GM21619 (cell line): ENCODE results near the gene TCF25.
"Not testable (repeated sequence)": the region's sequence is repeated elsewhere in the genome, so short reads cannot be mapped to it uniquely, and the experiment has no call there.

Experiments used
- ATAC-seq: cut with Tn5 transposase; IDR thresholded peaks from one replicate; pipeline ENCODE4 v1.9.1; 2021; ENCODE audit not compliant: unreplicated experiment

TCF25 gene

DNA sequence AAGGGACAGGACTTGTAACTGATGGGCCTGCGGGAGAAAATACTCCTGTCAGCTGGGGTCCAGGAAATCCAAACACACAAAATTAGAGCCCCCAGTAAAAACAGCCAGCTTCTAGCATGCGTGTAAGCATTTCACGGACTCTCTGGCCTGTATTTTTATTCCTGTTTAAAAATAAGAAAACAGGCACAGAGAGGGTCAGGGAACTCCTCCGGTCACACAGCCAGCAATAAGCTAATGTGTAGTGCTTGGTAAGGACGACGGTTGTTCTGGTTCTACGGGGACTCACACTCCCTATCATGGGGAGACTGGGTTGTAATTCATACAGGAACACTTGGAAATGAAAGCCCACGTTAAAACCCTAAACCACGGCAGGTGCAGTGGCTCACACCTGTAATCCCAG, 1.5 kb upstream of the TCF25 start:
- no peak for ATAC-seq

DNA sequence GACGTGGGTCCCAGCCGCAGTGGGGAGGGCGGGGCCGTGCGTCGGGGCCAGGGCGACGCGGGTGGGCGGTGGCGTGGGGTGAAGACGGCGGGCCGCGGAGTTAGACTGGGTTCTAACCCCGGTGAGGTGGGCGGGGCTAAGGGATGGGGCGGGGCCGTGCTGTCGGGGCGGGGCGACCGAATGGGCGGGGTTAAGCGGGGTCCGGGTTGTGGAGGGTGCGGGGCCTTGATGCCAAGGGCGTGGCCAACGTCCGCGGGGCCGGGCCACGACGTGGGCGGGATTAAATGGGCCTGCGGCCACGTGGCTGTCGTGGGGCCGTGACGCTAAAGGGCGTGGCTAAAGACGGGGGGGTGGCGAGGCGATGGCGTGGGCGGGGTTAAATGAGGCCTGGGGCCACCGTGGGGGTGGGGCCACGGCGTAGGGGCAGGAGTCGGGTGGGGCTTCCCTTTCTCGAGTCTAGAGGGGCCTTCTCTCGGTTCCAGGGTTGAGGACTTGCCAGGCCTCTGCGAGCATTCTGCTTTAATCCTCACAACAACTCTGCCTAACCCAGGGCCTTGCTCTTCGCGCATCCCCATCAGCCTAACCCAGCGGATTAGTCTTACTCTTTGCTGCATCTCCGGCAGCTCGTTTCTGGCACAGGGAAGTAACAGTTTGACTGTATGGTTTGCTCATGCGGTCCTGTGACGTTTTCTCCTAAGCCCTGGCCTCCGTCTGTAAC, 739 bp downstream of the TCF25 start:
- ATAC-seq, result peak; percentile 61

DNA sequence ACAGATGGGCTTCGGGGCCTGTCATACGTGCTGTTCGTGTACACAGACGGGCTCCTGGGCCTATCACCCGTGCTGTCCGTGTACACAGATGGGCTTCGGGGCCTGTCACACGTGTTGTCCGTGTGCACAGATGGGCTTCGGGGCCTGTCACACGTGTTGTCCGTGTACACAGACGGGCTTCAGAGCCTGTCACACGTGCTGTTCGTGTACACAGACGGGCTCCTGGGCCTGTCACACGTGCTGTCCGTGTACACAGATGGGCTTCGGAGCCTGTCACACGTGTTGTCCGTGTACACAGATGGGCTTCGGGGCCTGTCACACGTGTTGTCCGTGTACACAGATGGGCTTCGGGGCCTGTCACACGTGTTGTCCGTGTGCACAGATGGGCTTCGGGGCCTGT, 5.7 kb downstream of the TCF25 start:
- not testable (repeated sequence) for ATAC-seq

DNA sequence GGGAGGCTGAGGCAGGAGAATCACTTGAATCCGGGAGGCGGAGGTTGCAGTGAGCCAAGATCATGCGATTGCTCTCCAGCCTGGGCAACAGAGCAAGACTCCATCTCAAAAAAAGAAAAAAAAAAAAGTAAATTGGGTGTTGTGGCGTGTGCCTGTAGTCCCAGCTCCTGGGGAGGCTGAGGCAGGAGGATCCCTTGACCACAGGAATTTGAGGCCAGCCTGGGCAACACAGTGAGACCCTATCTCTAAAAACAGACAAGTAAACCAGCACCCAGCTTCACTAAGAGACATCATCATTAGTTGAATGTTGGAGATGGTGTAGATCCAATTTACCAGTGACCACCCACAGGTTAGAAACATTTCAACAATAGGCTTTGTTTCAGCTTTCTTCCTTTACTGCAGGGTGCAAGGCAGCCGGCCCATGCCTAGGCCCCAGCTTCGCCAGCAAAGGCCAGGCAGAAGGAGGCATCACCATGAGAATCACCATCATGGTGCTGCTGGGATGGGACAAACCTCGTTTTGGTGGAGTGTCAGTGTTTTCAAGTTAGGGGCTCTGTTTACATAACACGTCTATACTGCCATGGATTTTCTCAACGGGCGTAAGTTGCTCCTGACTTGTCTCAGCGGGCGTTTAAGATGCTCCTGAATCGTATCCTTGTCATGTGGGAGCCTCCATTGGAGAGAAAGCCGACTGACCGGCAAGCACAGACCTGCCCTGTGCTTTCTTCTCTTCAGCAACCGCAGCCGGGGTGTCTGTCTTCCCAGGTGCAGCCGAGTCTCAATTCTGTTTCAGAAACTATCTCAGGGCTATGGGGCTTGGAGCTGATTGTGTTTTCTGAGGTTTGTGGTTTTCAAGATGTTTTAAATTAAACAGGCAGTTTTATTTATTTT, 7.3 kb downstream of the TCF25 start:
- no peak for ATAC-seq

DNA sequence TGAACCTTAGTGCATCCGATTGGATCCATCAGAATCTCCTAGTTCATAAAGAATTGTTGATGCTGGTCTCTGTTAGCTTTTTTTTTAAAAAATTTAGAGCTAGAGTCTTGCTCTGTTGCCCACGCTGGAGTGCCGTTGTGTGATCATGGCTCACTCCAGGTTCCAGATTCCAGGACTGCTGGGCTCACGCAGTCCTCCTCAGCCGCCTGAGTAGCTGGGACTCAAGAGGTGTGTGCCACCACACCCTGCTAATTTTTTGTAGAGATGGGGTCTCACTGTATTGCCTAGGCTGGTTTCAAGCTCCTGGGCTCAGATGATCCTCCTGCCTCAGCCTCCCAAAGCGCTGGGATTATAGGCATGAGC, 8.0 kb downstream of the TCF25 start:
- ATAC-seq, result no peak

DNA sequence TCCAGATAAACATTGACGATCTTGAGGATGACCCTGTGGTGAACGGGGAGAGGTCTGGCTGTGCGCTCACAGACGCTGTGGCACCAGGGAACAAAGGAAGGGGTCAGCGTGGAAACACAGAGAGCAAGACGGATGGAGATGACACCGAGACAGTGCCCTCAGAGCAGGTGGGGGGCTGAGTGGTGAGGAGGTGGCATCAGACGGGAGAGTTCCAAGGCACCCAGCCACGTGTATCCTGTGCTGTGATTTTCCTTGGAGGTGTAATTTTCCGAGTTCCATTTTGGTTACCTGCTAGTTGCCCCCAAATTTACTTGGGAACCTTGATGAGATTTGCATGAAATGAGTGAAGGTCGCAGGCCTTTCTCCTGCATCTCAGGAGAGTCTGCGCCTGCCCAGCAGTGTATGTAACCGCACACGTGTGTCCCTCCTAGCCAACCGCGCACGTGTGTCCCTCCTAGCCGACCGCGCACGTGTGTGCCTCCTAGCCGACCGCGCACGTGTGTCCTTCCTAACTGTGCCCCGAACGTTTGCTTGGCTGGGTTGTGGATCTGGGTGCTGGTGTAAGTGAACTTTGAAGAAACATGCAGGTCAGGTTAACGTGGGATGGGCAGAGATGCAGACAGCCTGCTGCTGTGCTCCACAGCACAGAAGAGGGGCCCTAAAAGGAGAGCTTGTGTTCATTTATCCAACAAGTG, 10.1 kb downstream of the TCF25 start:
- no peak for ATAC-seq

DNA sequence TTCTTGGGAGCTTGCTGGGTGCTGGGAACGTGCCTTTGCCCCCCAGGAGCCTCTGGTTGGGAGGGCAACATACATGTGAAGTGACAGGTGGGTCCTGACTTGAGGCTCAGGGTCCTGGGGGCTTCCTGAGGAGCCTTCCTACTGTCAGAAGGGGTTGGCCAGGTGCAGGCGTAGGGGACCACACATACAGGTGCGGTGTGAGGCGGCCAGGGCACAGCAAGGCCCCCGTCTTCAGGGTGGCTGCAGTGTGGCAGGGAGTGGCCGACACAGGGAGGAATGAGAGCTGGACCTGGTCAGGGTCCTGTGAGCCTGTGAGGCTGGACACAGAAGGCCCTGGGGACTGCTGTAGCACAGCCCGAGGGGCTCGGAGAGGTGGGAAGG, 10.6 kb downstream of the TCF25 start:
- no peak for ATAC-seq

DNA sequence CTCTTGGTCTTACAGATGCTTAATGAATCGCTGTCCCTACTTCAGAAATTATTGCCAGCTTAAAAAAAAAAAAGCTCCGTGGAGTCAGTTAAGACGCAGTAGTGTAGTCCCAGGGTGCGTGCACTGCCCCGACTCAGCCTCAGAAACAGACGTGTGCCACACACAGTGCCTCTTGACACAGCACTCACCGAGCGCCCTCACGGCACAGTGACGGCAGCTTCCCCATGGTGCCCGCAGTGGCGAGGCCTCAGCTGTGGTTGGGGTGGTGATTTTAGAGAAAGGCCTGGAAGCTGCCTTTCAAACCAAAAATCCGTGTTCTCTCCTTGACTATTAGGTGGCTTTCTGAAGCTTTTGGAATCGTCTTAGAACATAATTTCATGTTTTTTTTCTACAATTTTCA, 13.9 kb downstream of the TCF25 start:
- no peak for ATAC-seq

DNA sequence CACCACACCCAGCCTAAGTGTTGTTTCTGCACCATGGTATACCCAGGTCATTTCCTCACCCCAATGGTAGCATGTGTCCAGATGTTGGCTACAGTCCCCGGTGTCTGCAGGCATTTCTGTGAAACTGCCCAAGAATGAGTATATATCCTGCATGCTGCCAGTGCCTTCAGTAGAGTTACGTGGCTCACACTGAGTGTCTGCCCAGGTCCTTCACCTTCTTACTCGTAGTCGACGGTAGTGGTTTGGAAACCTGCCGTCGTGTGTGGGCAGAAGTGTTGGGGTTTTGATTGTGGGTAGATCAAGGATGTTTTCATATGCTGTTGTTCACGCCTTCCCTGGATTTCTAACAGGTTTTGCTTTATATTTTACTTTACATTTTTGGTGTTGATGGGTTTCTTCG, 16.8 kb downstream of the TCF25 start:
- ATAC-seq, result no peak

DNA sequence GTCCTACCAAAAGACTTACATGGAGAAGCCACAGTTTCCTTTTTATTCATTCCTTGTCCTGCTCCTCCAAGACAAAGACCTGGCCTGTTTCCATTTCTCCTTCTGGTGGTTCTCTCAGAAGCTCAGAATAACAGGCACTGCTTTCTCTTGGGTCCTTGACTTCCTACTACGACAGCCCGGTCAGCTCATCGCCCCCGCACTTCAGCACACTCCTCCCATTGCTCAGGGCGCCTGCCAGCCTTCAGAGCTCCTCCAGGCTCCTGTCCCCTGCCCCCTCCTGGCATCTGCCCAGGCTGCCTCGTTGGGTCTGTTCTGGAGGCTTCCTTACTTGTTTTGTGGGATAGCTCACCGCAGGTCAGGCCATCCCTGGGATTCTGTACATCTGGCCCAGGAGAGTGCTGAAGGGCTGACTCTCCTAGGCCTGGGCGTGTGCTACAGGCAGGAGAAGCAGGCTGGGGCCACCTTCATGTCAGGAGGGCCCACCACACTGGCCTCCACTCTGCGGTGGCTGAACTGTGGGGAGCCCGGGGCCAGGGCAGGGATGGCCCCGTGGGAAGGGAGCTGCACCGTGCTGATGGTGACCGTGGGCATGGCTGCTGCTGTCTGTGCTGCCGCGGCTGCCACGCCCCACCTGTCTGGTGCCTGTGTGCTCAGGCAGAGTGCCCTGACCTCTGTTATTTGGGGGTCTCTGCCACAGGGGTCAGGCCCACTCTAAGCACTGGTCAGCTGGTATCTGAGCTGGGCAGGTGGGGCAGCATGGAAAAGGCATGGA, 17.7 kb downstream of the TCF25 start:
- ATAC-seq, result no peak

DNA sequence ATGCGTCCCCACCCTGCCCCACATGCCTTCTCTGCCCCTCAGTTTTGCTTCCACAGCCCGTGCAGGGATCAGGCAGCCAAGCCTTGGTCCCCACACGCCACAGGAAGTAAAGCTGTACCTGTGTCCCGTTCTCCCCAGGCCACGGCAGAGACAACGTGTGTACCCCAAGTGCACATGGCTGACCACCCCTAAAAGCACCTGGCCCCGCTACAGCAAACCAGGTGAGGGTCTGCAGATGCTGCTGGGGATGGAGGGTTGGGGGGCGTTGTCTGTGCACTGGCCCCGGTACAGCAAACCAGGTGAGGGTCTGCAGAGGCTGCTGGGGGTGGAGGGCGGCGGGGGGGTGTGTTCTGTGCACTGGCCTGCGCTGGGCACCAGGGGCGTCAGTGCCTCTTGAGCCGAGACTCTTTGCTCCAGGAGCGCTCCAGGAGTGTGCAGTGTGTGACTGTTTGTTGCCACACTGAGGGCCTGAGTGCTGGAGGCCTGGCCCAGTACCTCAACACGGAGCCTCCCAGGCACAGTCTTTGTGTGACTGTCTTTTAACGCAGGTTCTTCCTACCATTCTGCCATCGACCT, 18.8 kb downstream of the TCF25 start:
- ATAC-seq, result no peak

DNA sequence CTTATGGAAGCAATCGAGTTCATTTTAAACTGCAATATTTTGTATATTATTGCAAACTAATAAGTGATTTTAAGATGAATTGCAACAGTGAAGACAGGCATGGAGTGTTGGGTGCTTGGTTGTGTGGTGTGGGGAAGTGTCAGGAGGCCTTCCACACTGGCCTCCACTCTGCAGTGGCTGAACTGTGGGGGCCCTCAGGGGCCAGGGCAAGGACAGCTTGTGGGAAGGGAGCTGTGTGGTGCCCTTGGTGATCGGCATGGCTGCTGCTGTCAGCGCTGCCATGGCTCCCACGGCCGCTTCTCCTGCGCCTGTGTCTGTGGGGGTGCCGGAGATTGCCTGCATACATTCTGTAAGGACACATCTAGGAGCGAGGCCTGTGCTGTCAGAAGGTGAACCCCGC, 19.2 kb downstream of the TCF25 start:
- no peak for ATAC-seq

DNA sequence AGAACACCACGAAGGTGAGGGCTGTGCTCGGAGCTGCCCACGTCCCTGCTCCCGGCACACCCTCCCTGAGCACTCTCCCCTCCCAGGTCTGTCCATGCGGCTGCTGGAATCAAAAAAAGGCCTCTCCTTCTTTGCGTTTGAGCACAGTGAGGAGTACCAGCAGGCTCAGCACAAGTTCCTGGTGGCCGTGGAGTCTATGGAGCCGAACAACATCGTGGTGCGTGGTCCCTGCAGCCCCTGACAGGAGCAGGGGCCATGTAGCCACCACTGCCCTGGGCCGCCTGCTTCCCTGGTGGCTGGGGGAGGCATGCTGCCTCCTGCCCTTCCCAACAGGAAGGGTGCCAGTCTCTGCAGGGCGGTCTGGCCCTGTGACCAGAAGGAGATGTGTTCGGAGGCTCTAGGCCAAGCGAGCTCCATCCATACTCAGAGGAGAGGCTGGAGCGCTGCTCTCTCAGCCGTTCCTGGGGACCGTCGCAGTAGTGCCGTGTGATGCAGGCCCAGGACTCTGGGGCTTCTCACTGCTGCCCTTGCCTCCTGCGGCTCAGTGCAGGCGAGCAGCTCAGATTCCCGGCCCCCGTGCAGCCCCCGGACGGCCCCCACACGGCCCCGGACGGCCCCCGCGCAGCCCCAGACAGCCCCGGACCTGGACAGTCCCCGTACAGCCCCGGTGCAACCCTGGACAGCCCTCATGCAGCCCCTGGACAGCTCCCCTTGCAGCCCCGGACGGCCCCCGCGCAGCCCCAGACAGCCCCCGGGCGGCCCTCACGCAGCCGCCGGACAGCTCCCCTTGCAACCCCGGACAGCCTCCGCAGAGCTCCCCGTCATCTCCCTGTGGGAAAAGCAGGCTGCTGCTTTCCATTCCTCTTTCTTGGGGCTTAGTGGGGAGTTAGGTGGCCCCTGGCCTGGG, 20.5 kb downstream of the TCF25 start:
- ATAC-seq, result no peak

DNA sequence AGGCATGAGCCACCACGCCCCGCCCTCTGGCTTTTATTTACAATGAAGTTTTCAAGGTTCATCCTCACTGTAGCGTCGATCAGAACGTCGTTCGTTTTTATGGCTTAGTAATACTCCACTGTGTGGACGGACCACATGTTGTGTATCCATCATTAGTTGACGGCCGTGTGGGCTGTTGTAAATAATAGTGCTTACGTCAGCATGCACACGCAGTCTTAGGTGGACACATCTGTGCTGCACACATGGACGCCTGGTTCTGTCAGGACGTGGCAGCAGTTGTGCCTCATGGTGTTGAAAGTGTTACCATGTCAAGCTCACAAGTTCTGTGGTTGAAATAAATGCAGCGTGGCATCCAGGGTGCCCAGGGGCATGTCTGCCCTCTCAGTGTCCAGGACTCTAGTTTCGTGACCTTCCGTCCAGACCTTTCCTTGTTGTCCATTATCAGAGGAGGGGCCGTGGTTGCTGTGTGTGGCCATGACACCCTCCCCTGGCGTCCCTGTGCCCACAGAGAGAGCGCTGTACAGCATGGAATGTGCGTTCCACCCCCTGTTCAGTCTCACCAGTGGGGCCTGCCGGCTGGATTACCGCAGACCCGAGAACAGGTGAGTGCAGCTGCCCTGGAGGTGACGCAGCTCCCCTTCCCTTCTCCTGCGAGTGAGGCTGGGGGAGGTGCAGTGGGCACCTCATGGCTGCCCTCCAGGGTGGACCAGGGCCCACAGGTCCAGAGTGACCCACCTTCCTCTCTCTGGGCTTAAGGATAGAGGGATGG, 22.3 kb downstream of the TCF25 start:
- no peak for ATAC-seq

DNA sequence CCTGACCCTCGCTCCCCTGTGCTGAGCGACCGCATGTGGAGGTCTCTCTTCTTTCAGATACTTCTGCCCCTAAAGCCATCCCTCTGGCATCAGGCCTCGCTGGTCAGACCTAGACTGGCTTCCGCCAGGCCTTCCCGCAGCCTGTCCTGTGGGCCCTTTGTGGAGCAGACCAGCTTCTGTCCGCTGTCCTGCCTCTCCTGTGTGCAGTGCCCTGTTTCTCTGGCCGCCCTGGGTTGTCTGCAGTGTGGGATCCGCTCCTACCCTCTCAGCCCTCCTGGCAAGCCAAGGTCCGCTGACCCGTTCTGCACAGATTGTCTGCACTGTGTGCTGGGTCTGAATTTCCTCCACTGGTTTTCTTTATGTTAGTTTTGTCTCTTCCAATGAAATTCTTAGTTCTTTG, 23.8 kb downstream of the TCF25 start:
- ATAC-seq, result no peak

DNA sequence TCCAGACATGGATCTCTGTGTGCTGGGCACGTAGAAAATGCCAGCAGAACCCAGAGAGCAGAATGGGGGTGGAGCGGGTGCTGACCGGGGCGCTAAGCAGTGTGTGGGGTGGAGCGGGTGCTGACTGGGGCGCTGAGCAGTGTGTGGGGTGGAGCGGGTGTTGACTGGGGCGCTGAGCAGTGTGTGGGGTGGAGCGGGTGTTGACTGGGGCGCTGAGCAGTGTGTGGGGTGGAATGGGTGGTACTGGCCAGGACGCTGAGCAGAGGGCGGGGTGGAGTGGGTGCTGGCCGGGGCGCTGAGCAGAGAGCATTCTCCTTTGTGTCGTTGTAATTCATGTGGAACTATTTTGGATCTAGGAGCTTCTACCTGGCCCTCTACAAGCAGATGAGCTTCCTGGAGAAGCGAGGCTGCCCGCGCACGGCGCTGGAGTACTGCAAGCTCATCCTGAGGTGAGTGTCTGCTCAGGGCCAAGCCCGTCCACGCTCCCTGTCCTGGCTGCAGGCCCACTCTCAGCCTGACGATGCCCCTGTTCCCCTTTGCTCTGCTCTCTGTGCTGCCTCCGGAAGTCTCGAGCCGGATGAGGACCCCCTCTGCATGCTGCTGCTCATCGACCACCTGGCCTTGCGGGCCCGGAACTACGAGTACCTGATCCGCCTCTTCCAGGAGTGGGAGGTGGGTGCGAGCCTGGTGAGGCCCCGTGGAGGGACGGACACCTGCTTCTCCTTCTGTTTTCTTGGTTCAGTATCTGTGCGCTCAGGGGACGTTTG, 25.0 kb downstream of the TCF25 start:
- ATAC-seq, result no peak

DNA sequence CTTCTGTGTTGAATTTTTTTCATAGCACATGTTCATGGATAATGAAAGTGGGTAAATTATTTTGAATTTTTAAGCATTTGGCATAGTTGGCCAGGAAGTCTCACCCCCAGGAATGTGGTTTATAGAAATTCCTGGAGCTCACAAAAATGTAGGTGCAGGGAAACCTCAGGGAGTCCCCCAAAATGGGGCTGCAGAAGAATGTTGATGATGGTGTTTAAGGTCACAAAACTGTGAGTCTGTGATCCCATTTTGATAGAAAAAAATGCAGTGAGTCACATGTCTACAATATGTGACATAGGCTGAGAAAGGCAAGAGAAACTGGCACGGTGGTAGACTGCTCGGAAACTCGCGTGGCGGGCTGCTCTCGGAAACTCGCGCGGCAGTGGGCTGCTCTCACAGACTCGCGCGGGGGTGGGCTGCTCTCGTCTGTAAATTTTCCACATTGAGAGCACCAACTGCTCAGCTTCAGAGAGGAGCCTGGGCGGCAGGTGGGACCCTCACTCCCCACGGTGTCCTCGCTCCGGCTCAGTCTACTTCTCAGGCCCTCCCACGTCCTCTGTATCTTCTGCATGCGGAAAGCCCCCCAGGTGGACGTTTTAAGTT, 26.6 kb downstream of the TCF25 start:
- no peak for ATAC-seq

DNA sequence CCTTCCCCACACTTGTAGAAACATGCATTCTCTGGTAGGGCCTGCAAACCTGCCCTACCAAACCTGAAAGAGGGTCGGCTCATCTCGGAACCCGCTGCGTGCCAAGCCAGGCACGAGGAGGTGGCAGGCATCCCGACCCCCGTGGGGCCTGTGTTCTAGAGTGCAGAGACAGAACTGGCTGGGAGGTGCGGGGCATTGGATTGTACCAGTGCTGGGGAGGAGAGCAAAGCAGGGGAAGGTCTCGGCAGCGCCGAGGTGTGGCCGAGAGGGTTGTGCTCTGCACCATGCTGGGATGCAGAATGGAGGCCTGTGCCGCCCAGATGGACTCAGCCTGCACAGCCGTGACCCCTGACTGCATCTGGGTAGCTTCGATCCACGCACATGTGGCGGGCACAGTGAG, 27.5 kb downstream of the TCF25 start:
- no peak for ATAC-seq
